ENCODE data around the gene CD109.

GRCh38 chr6:73733791-73734190 is 37.8 kb downstream of the CD109 start:
- TF ChIP-seq, protein P1, sequence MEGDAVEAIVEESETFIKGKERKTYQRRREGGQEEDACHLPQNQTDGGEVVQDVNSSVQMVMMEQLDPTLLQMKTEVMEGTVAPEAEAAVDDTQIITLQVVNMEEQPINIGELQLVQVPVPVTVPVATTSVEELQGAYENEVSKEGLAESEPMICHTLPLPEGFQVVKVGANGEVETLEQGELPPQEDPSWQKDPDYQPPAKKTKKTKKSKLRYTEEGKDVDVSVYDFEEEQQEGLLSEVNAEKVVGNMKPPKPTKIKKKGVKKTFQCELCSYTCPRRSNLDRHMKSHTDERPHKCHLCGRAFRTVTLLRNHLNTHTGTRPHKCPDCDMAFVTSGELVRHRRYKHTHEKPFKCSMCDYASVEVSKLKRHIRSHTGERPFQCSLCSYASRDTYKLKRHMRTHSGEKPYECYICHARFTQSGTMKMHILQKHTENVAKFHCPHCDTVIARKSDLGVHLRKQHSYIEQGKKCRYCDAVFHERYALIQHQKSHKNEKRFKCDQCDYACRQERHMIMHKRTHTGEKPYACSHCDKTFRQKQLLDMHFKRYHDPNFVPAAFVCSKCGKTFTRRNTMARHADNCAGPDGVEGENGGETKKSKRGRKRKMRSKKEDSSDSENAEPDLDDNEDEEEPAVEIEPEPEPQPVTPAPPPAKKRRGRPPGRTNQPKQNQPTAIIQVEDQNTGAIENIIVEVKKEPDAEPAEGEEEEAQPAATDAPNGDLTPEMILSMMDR (IDR thresholded peaks at IDR 0.05 in 4 of 5, conservative IDR thresholded peaks at IDR 0.05 in 1 of 5): no peak
- no peak for TF ChIP-seq POLR2A (IDR thresholded peaks at IDR 0.05)

Measured in gastrocnemius medialis (tissue), 4 donors.